Endothelial cell (in vitro differentiated cells): ENCODE measurements around the gene CMTR1. TPM values are rescaled to one million over a fixed set of nuclear protein-coding genes. Genes with fewer than 3 reads are reported as not detected.

ENCODE experiments used
- DNase-seq: peaks from one replicate; pipeline ENCODE4 v3.0.0; 2021; ENCODE audit warnings: low spot score
- H3K27ac Mint-ChIP-seq: one replicate; pipeline ENCODE4 v1.8.0; 2021; ENCODE audit warnings: mixed read lengths, inconsistent platforms; ENCODE audit not compliant: unreplicated experiment
- H3K27me3 Mint-ChIP-seq: one replicate; pipeline ENCODE4 v1.8.0; 2021; ENCODE audit warnings: mild to moderate bottlenecking, moderate library complexity, mixed read lengths, inconsistent platforms; ENCODE audit not compliant: unreplicated experiment
- H3K36me3 Mint-ChIP-seq: one replicate; pipeline ENCODE4 v1.8.0; 2021; ENCODE audit warnings: mild to moderate bottlenecking, low read depth, mixed read lengths, inconsistent platforms; ENCODE audit not compliant: unreplicated experiment
- H3K4me1 Mint-ChIP-seq: one replicate; pipeline ENCODE4 v1.8.0; 2021; ENCODE audit warnings: mild to moderate bottlenecking, mixed read lengths, inconsistent platforms; ENCODE audit not compliant: unreplicated experiment
- H3K4me3 Mint-ChIP-seq: one replicate; pipeline ENCODE4 v1.8.0; 2021; ENCODE audit warnings: mild to moderate bottlenecking, mixed read lengths, inconsistent platforms; ENCODE audit not compliant: unreplicated experiment
- H3K9me3 Mint-ChIP-seq: one replicate; pipeline ENCODE4 v1.8.0; 2021; ENCODE audit warnings: mixed read lengths, inconsistent platforms; ENCODE audit not compliant: unreplicated experiment
- CTCF ChIP-seq: fragments of 200-600 bp; sonication (generic); IDR thresholded peaks from one replicate; pipeline ENCODE4 v1.5.0; 2021; ENCODE audit warnings: antibody characterized with exemption; ENCODE audit not compliant: unreplicated experiment
- total RNA-seq: library from RNA; stranded (reverse); fragmentation: NEBNext Ultra II Directional; extraction: Animal tissue kit (Norgen Biotek cat#: 25700); gene quantifications from one replicate; pipeline ENCODE4 v1.2.1, GENCODE V29; 2021; ENCODE audit not compliant: unreplicated experiment

The CMTR1 gene
- total RNA-seq, 1 donor from 2014 or later: 50.0 TPM

- Mint-ChIP-seq H3K4me1 (no peaks in the 10 kb centered on the region), H3K27ac (no peak overlapping the region), H3K27me3 (no peaks in the 10 kb centered on the region), H3K36me3 (no peaks in the 10 kb centered on the region), H3K9me3 (no peaks in the 10 kb centered on the region), H3K4me3 (no peak overlapping the region)
- TF ChIP-seq CTCF: no peak
- no peak for DNase-seq
Observed at GRCh38 chr6:37406726-37407341, 26.2 kb upstream of the CMTR1 start.

GRCh38 chr6:37407948-37408347 lies 25.1 kb upstream of the CMTR1 start:
- Mint-ChIP-seq H3K27me3 (no peaks in the 10 kb centered on the region), H3K27ac (no peak overlapping the region), H3K4me1 (no peaks in the 10 kb centered on the region), H3K4me3 (no peak overlapping the region), H3K36me3 (no peaks in the 10 kb centered on the region), H3K9me3 (no peaks in the 10 kb centered on the region)
- no peak for DNase-seq
- TF ChIP-seq CTCF: no peak

GRCh38 chr6:37409501-37409900 lies 23.5 kb upstream of the CMTR1 start:
- TF ChIP-seq CTCF: no peak
- H3K27ac Mint-ChIP-seq: no peak overlapping the region
- H3K27me3 Mint-ChIP-seq: no peaks in the 10 kb centered on the region
- DNase-seq: no peak
- no peaks in the 10 kb centered on the region for H3K9me3 Mint-ChIP-seq
- no peak overlapping the region for H3K4me3 Mint-ChIP-seq
- no peaks in the 10 kb centered on the region for H3K36me3 Mint-ChIP-seq
- no peaks in the 10 kb centered on the region for H3K4me1 Mint-ChIP-seq

- no peaks in the 10 kb centered on the region for H3K9me3 Mint-ChIP-seq
- no peaks in the 10 kb centered on the region for H3K36me3 Mint-ChIP-seq
- H3K27me3 Mint-ChIP-seq: peaks cover 2% of the 10 kb centered on the region
- H3K4me3 Mint-ChIP-seq: no peak overlapping the region
- no peak overlapping the region for H3K27ac Mint-ChIP-seq
- no peaks in the 10 kb centered on the region for H3K4me1 Mint-ChIP-seq
- no peak for DNase-seq
- TF ChIP-seq CTCF: no peak
Observed at GRCh38 chr6:37417393-37417792, 15.6 kb upstream of the CMTR1 start.

- Mint-ChIP-seq H3K27ac (no peak overlapping the region), H3K4me3 (no peak overlapping the region), H3K27me3 (peaks cover 2% of the 10 kb centered on the region), H3K4me1 (no peaks in the 10 kb centered on the region), H3K36me3 (no peaks in the 10 kb centered on the region), H3K9me3 (no peaks in the 10 kb centered on the region)
- no peak for DNase-seq
- TF ChIP-seq CTCF: no peak
Observed at GRCh38 chr6:37418722-37419121, 14.3 kb upstream of the CMTR1 start.
